GM21526 (cell line): Measurements from ENCODE around the gene TTC7B.

Source experiments
- ATAC-seq: cut with Tn5 transposase; IDR thresholded peaks from one replicate; pipeline ENCODE4 v1.9.1; 2021; ENCODE audit warnings: moderate library complexity; ENCODE audit not compliant: unreplicated experiment, low FRiP score

The TTC7B gene

DNA sequence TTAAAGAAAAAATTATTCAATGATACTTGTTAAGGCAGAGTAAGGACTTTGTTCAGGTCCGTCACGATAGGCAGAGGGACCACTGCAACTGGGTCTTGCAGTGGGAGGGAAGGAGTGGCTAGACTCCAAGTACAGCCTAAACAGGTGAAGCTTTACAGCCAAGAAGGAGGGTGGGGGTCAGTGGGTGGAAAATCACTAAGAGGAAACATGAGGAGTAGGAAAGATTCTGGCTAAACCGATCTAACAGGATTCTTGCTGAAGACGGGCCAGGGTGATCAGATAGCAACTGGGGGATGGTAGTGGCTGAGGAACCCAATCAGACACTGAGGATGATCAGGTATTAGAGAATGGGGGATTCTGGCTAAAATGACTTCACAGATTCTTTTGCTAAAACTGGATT is 100.2 kb downstream of the TTC7B start:
- no peak for ATAC-seq

DNA sequence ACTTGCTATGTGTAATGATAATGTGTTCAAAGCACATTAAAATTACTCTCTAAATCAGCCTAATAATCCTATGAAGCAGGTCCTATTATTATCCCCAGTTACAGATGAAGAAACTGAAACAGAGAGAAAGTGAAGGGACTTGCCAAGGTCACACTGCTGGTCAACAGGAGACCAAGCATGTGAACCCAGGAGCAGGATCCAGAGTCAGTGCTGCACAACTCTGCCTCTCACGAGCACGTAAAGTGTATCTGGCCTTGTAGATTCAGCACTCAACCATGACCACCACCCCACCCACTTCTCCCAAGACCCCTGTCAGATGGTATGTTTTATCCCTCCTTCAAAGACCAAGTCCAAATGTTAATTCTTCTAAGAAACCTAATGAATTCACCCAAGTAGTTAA is 100.7 kb downstream of the TTC7B start:
- no peak for ATAC-seq

DNA sequence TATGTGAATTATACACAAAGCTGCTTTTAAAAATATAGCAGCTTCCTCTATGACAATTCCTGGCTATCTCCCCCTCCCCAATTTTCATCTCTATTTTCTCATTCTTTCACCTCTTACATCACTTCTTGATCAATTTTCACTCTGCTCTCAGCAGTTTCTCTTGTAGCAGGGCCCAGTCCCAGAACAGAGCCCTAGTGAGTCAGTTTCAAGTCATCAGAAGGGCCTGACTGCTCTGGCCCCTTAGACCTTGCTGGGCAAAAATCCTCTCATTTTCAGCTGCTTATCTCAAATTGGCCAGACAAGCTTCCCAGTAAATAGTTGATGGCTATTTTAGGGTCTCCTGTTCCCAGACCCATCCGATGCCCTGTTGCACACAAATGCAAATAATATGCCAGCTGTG is 101.4 kb downstream of the TTC7B start:
- ATAC-seq, result no peak

DNA sequence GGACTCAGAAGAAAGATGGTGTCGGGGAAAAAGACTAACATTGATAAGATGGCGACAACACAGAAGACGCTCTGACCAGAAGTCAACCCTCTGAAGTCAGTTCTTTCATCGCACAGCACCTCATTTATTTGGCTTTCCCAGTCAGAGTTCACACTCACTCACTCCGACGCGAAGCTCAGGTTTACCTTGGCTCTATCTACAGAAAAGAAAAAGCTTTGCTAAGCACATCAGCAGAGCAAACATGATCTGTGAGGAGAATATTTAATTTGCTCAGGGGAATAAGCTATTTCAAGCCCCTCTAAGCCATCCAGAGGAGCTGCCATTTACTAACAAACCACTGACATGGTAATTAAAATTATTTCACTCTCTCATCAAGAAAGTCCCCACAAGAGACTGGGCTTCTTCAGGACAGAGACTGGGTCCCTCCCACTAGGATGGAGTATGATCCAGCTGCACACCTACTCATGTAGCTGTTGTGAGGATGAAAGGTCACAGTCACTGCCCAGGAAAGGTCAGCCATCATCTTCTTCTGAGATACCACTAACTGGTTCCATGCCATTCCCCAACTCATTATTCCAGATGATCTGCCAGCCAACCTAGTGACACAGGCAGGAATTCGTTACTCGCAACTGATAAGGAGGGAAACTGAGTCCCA is 111.4 kb downstream of the TTC7B start:
- ATAC-seq, result no peak

DNA sequence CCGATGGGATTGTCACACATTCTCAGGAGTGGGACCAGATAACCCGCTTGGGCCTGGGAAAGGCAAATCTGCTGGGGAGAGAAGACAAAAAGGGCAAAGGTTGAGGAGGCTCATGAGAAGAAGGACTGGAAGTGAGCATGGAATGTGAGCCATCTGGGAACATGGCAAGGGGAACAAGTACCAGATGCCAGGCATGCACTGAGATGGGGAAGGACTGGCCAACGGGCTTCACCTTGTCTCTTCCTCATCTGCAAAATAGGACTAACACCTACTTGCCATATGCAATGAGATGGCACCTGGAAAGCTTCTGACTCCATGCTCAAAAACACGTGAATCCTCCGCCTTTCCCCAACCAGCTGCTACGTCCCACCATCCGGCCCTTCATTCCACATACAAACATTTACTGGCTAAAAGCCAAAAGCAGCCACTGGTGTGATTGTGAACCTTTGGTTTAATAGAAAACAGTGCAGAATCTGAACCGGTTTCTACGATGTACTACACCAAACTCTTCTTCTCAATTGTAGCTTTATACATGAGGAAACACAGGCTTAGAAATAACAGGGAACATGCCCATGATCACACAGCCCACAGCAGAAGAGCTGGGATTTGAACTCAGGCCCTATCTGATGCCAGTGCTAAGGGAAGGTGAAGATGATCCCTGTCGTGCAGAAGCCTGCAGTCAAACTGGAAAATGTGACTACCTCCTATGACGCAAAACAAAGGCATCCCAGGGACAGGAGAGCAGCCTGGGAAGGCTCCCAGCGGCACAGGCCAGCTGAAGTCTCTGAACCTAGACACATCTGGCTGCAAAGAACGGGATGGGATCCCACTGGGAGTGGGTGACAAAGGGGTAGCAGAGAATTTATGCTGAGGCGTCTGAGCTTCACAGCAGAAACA is 112.1 kb downstream of the TTC7B start:
- ATAC-seq, result no peak

DNA sequence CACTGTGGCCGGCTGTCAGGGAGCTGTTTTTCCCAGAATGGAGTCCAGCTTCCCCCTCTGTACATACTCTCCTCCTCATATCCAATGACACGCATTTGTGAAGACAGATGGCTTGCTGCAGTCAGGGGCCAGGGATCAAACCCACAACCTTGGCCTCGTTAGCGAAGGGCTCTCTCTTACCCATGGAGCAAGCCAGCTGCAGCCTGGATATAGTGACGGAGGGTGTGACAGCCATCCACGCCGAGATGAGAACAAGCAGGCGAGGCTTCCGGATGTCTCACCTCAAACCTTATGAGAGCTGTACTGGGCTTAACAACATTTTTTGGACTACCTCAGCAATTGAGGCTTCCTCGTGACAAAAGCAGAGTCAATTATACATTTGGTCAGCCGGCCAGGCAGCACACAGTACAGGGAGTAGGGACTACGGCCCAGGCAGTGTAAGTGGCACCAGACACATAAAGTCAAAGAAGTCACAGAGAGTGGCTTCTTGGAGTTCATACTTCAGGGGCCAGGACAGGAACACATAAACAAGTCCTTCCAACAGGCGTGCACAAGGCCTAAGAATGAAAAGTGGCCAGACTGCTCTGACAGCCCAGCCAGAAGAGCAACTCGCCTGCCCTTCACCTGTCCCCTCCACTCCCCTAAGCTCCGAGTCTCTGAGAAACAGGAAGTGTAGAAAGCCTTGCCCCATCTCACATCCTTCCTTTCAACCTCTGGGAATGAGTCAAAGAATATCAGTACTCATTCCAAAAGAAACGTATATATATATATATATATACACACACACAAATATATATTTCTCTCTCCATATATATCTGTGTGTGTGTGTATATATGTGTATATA is 115.1 kb downstream of the TTC7B start:
- no peak for ATAC-seq

DNA sequence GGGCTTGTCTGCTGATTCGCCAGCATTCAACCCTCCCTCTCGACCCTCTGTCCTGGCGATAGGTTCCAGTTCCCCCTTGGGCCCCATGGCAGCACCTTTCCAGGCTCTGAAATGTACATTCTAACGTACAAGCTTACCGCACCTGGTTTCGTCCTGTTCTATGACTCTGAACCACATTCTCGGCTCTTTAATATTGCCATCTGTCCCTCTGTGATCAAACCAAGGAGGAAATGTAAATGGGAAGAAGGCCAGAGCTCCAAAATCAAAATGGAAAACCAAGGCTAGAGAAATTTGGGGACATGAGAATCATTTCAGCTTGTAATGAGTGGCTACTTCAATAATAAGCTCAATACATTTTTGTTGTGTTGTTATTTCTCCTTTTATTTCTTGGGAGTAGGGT is 117.2 kb downstream of the TTC7B start:
- ATAC-seq, result no peak

DNA sequence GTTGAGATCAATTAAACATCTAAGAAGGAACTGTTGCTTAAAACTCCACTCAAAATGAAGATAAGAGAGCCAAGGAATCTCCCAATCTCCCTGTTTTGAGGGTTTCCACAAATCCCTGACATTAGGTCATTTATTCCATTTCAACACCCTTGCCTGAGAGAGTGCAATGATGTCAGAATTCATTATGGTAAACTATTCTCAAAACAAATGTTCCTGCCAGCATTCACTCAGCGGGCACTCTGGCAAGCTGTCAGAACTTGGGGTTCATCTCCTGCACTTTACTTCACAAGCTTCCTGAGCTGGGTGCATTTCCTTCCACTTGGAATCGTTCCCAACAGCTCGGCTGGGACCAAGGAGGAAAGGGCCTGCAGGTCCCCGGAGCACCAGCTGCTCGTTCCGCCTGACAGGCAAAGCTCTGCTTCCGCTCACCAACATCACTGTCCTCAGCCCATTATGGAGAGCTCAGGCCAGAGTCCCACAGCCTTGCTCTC is 117.8 kb downstream of the TTC7B start:
- no peak for ATAC-seq

DNA sequence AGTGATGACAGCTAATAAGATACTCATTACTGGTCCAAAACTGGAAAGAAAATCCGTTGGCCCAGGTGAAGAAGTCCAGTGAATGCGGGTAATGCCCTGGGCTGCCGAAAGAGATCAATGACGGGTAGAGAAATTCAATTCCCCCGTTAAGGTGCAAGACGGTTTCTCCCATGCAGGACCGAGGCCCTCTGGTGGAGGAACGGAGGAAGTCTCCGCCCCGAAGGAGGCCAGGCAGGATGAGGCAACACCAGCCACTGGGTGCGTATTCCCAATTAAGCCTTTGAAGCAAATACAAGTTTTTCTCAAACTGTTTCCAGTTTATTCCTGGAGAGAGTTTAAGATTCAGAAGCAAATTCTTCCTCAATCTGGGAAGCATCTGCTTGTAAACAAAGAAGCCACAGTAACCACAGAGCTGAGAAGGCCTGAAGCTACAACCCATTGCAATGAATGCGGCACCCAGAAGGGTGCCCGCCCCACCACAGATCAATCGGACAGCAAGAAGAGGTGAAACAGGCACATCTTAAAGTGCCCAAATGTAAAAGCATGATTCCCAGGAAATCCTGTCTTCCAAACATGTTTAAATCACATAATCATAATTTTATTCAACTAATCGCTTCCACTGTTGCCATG is 118.5 kb downstream of the TTC7B start:
- peak; percentile 65 for ATAC-seq

DNA sequence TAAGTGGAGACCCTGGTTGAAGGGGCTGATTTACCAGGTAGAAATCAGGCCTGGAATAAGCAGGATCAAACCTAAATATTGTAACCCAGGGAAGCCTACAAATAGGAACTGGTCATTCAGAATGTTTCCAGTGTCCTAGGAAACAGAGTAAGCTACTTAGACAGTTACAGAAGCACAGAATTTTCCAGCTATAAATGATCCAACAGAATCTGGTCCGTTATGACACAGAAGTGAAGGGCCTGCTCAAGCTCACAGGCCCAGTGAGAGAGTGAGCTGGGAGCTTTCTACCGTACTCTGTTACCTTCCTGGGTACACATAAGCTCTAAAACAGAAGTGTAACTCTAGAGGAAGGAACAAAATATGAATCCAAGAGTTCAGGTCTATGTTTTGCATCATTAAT is 119.1 kb downstream of the TTC7B start:
- ATAC-seq, result no peak

DNA sequence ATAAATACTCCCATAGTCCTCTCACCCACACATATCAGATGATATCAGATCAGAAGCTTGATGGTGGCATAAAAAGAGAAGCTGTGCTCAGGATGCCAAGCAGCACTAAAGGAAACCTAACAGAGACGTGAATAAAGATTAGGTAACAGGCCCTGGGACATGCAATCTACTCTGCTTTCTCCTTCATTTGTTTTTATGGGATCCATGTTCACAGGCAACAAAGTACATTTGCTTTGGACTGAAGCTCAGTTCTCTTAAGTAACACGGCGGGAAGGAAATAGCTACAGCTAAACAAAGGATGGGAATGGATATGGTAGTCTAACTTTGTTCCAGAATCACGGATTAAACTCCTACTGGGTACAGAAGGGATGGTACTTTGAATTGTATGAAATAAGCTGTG is 119.5 kb downstream of the TTC7B start:
- no peak for ATAC-seq

DNA sequence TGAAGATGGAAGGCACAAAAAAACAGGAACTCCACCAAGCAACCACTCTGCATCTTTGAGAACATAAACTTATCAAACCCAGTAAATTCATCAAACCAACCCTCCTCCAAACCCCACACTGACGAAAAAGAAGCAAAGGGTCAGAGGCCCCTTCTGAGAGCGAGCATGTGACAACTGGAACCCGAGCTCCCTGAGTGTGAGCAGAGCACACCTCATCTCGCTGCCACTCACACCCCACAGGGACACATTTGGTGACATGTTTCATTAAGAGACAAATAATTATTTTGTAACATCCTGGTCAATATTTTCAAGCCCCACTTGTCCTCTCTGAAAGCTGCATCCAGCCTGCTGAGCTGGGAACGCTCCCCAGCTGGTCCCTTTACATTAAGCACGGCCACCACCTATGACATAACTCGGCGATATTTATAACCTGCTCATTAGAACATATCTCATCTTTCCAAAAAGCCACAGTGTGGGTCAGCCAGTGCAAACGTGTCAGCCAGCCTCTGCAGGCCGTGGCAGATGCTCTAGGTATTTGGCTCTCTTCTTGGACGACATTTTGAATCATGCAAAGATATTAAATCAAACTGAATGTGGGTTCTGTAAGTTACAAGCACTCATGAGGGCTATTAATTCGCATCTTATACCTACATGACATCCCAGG is 120.1 kb downstream of the TTC7B start:
- no peak for ATAC-seq

DNA sequence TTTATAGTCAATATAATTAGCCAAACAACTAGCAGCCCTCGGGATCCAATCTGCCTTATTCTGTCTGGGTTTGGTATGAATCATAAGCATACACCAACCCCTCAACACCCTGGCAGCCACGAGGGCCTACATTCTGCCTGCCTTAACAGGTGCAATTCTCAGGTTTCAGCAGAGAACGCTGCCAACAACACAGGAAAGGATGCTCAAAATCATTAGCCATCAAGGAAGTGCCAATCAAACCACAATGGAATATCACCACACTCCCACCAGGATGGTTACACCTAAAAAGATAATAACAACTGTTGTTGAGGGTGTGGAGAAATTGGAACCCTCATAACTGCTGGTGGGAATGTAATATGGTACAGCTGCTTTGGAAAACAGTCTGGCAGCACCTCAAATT is 122.8 kb downstream of the TTC7B start:
- no peak for ATAC-seq

DNA sequence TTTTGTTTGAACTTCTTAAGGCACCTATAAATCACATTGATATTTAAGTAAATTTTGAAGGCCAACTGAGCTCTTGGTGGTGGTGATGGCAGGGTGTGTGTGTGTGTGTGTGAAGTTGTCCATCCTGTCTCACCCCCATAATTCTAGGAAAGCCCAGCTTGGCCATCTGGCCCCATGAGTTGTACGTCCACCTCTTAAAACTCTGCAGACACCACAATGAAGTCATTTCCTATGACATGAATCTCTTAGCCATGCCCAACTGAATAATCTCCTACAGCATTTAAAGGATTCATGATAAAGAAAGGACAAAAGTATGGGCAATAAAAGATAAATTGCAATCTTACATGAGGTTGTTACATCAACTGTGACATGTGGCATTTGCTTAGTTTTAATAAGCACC is 123.4 kb downstream of the TTC7B start:
- no peak for ATAC-seq

DNA sequence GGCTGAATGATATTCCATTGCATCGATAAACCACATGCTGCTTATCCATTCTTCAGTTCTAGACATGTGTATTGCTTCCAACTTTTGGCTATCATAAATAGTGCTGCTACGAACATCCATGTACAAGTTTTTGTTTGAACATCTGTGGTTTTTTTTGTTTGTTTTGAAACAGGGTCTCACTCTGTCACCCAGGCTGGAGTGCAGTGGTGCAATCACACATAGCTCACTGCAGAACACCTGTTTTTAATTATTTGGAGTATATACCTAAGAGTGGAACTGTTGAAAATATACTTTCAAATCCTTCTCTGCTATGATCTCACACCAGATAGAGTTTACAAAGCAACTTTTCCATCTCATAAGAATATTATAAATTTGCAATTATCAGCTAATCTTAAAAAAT is 124.2 kb downstream of the TTC7B start:
- ATAC-seq, result no peak

DNA sequence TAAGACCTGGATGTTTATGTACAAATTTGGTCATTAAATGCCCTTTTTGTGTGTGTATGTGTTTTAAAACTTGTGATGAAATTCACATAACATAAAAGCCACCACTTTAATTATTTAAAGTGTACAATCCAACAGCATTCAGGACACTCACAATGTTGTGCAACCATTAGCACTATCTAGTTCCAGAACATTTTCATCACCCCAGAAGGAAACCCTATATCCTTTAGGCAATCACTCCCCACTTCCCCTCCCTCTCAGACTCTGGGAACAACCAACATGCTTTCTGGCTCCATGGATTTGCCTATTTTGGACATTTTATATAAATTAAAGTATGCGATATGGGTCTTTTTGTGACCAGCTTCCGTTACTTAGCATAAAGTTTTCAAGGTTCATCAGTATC is 124.6 kb downstream of the TTC7B start:
- no peak for ATAC-seq

DNA sequence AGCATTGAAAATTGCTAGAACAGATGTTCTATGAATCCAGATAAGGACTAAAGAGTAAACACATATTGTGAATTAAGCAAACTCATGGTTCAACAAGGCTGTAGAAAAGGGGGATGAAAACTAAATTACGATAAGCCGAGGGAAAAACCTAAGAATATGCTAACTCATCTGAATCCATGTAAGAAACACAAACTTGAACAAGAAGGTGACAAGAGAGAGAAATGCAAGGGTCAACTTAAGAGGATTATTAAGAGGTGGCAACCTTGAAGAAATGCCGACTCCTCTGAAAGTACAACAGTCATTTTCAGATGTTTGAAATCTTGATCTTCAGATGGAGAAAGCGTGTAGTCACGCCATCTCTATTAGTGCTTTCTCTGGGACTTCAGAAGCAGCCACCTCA is 128.6 kb downstream of the TTC7B start:
- no peak for ATAC-seq

DNA sequence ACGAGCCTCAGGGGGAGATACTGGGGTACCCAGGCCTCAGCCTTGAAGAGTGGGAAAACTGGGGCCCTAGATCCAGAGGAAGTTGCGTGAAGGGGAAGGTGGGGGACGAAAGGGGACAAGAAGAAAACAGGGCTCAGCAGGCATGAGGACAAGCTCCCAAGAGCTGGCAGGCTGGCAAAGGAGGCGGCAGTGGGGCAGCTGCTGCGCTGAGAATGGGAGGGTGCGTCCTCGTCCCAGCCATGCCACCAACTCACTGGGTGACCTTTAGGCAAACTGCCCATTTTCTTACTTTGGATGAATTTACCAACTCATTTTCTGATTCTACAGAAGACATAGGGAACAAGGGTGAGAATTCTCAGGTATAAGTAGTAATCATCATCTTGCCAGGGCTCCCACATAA is 133.6 kb downstream of the TTC7B start:
- ATAC-seq, result no peak

DNA sequence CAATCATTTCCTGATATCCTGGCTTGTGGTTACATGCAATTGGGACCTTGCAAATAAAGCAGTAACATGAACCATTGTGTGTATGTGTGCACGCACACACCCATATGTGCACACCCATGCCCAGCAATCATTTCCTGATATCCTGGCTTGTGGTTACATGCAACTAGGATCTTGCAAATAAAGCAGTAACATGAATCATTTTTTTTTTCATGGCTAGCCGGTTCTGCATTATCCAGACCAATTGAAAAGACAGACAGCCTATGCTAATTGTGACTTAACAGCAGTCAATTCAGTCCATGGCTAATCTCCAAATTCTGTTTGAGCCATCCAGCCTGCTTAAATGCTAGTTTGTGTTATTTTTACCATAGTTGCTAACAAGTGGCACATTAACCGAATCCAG is 134.3 kb downstream of the TTC7B start:
- no peak for ATAC-seq

DNA sequence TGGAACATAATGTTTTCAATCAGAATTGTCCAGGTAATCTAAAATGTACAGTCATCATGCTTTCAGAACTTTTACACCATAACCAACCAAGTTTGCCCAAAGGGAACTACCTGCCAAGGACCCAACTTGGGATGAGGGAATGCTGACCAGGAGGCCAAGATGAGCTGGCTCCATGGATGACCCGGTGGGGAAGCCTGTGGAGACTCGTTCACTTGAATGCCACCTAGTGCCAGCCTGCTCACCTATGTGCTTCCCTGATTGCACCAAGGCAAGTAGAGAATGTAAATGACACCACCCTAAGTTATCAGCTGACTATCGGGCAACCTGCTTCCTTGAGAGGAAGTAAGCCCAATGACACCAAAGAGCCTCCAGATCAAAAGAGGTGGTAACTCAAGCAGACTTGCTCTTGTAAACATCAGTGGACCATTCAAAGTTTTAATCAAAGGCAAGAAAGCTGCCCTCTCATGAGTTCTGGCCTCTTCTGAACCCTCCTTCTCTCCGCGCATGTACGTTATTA is 137.3 kb downstream of the TTC7B start:
- ATAC-seq, result no peak
